Left renal cortex interstitium (tissue), 4 donors: ENCODE data around the gene SORBS1. TPM values are rescaled to one million over a fixed set of nuclear protein-coding genes. Genes with fewer than 3 reads are reported as not detected.

Experiments
- DNase-seq, 4 donors: peaks; one replicate each; pipeline ENCODE4 v3.0.0-alpha.2; 2013; ENCODE audit warnings: low read depth in 4 of 4, low spot score in 2 of 4, missing footprints in 1 of 4
- polyA plus RNA-seq, 4 donors: library from polyadenylated mRNA; unstranded; fragments of 120-200 nt; gene quantifications; one replicate each; pipeline ENCODE4 v1.2.1, GENCODE V29; 2013; ENCODE audit not compliant: insufficient read length in 4 of 4

The SORBS1 gene
- polyA plus RNA-seq, 4 donors = 26.1 to 37.8 (median 29.2) TPM

- no peak for DNase-seq
These were observed 17.7 kb downstream of the SORBS1 start for GRCh38 chr10:95543459-95543858.

GRCh38 chr10:95542761-95543160, 18.4 kb downstream of the SORBS1 start:
- DNase-seq = no peak

GRCh38 chr10:95542330-95542729, 18.8 kb downstream of the SORBS1 start:
- no peak for DNase-seq

GRCh38 chr10:95540514-95541052, 20.6 kb downstream of the SORBS1 start:
- DNase-seq = no peak

GRCh38 chr10:95539560-95540284, 21.4 kb downstream of the SORBS1 start:
- DNase-seq = no peak

- no peak for DNase-seq
These were observed 22.8 kb downstream of the SORBS1 start for GRCh38 chr10:95538412-95538811.

GRCh38 chr10:95537542-95537927, 23.6 kb downstream of the SORBS1 start:
- no peak for DNase-seq

GRCh38 chr10:95536894-95537541, 24.2 kb downstream of the SORBS1 start:
- DNase-seq = no peak

GRCh38 chr10:95536017-95536416, 25.2 kb downstream of the SORBS1 start:
- DNase-seq = no peak

GRCh38 chr10:95535526-95535925, 25.6 kb downstream of the SORBS1 start:
- no peak for DNase-seq

GRCh38 chr10:95533590-95533989, 27.6 kb downstream of the SORBS1 start:
- no peak for DNase-seq

- no peak for DNase-seq
These were observed 28.6 kb downstream of the SORBS1 start for GRCh38 chr10:95532536-95532935.

- no peak for DNase-seq
These were observed 29.2 kb downstream of the SORBS1 start for GRCh38 chr10:95531994-95532399.

GRCh38 chr10:95531058-95531809, 29.9 kb downstream of the SORBS1 start:
- no peak for DNase-seq

GRCh38 chr10:95530561-95530960, 30.6 kb downstream of the SORBS1 start:
- no peak for DNase-seq

GRCh38 chr10:95530029-95530428, 31.1 kb downstream of the SORBS1 start:
- no peak for DNase-seq

- no peak for DNase-seq
These were observed 35.1 kb downstream of the SORBS1 start for GRCh38 chr10:95526044-95526443.

- no peak for DNase-seq
These were observed 36.1 kb downstream of the SORBS1 start for GRCh38 chr10:95525033-95525418.

- no peak for DNase-seq
These were observed 36.7 kb downstream of the SORBS1 start for GRCh38 chr10:95524358-95525032.

- no peak for DNase-seq
These were observed 39.1 kb downstream of the SORBS1 start for GRCh38 chr10:95522117-95522516.

- no peak for DNase-seq
These were observed 40.6 kb downstream of the SORBS1 start for GRCh38 chr10:95520617-95521016.
